GM13976 (cell line): ENCODE data around the gene SPEF2.

Source experiments
- DNase-seq: peaks from one replicate; pipeline ENCODE4 v3.0.0; 2012; ENCODE audit warnings: low spot score
- CTCF ChIP-seq: IDR thresholded peaks from 2 replicates; pipeline ENCODE4 v1.5.1; 2012; ENCODE audit warnings: borderline replicate concordance, mild to moderate bottlenecking; ENCODE audit not compliant: insufficient read depth; ENCODE audit errors: extremely low read depth, missing control alignments, control extremely low read depth
- in situ Hi-C: fragments of 300-500 bp; cut with MboI; formaldehyde crosslinking; loops from one replicate; pipeline ENCODE4 v1.12.0; 2022; ENCODE audit warnings: low sequenced_read_pairs, mixed read lengths, inconsistent platforms; ENCODE audit not compliant: unreplicated experiment

Gene SPEF2

GRCh38 chr5:35862126-35862525 lies 244.5 kb downstream of the SPEF2 start:
- TF ChIP-seq CTCF: no peak
- in situ Hi-C loops: no loop called here

DNA sequence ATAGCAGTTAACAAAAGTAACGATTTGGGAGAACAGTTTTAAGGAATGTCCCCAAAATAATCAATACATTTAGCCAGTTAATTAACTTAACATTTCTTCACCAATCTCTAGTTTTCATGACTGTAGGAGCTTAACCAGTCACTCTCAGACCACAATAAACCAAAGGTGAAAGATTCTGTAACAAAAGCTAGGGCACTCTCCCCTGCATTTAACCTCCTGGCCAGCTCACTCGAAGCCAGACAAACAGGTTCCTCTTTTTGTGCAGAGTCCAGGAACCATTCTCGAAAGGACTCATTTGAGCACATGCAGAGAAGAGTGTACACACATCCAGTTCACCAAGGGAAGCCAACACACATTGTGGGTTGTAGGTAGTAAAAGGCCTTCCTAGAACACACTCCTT lies 245.5 kb downstream of the SPEF2 start:
- no peak for TF ChIP-seq CTCF
- in situ Hi-C loops: no loop called here
- DNase-seq: no peak

More at GRCh38 chr5:35862126-35862525, 244.5 kb downstream of the SPEF2 start:
- no peak for DNase-seq
